Vagina (tissue), 2 donors: ENCODE data around the gene STH. TPM values are rescaled to one million over a fixed set of nuclear protein-coding genes. Genes with fewer than 3 reads are reported as not detected.

Experiments
- DNase-seq, 2 donors: peaks; one replicate each; pipeline ENCODE4 v3.0.0-alpha.2; 2017; ENCODE audit errors: extremely low spot score in 2 of 2
- H3K27ac ChIP-seq: fragments of 200-600 bp; sonication (generic); one replicate; pipeline ENCODE4 v1.5.1; 2019
- H3K27me3 ChIP-seq: fragments of 200-600 bp; sonication (generic); one replicate; pipeline ENCODE4 v1.5.1; 2019
- H3K36me3 ChIP-seq, 2 donors: fragments of 200-600 bp; sonication (generic); one replicate each; pipeline ENCODE4 v1.5.1; 2017 to 2019
- H3K4me1 ChIP-seq: fragments of 200-600 bp; sonication (generic); one replicate; pipeline ENCODE4 v1.5.1; 2019
- H3K4me3 ChIP-seq, 2 donors: fragments of 200-600 bp; sonication (generic); 1 replicate in 1 of 2; 2 replicates in 1 of 2; pipeline ENCODE4 v1.5.1; 2016 to 2019
- H3K9me3 ChIP-seq: fragments of 200-600 bp; sonication (generic); one replicate; pipeline ENCODE4 v1.5.1; 2019
- POLR2A ChIP-seq, 2 donors: fragments of 450-650 bp; IDR thresholded peaks; one replicate each; pipeline ENCODE4 v1.6.1; 2017; ENCODE audit warnings: antibody characterized with exemption in 2 of 2, mild to moderate bottlenecking in 2 of 2, moderate library complexity in 2 of 2
- POLR2AphosphoS5 ChIP-seq, 2 donors: sonication (generic); formaldehyde crosslinking; IDR thresholded peaks; one replicate each; pipeline ENCODE4 v1.9.0; 2017; ENCODE audit warnings: antibody characterized with exemption in 2 of 2, mild to moderate bottlenecking in 2 of 2, low read depth in 1 of 2; ENCODE audit not compliant: insufficient read depth in 1 of 2
- intact Hi-C: fragments of 100-400 bp; cut with DNase I; formaldehyde crosslinking; loops from one replicate; pipeline ENCODE4 v1.15.1; 2023
- total RNA-seq: library from RNA; depleted of rRNA; stranded (reverse); fragments of >200 nt; gene quantifications from one replicate; pipeline ENCODE4 v1.2.3, GENCODE V29; 2016
- TF ChIP-seq, protein P1 (sequence below), 3 experiments: fragments of 450-650 bp in 2 of 3; fragments of 200-600 bp in 1 of 3; sonication (generic) in 1 of 3; IDR thresholded peaks; one replicate each; pipeline ENCODE4 v1.5.1; 2017 to 2019; ENCODE audit warnings: antibody characterized with exemption in 3 of 3, mild to moderate bottlenecking in 2 of 3, moderate library complexity in 2 of 3

The STH gene
- total RNA-seq, 1 donor from 2014 or later, result not detected

DNA sequence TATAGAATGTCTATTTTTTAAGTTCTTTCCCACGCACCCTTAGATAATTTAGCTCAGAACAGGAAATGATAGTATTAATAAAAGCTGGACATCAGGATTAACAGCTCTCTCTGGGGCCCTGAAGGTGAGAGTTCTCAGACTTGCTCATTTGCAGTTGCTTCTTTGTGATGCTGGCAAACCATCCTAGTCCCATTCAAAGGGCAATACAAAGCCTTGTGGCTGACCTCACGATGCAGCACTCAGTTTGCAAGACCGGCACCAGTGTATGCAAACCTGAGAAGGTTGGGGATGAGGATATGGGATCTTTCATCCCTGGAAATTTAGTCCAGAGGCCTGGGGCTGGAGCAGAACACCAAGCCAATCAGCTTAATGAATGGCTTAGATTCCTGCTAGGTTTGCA, 29.3 kb downstream of the STH start:
- no peak for TF ChIP-seq POLR2AphosphoS5 (IDR thresholded peaks at IDR 0.05; ENCODE audit: insufficient read depth in 1 of 2, low read depth in 1 of 2)
- TF ChIP-seq POLR2A (IDR thresholded peaks at IDR 0.05), result no peak
- peaks cover 0 to 33% of the 10 kb centered on the region in 2 donors for H3K36me3 ChIP-seq
- no peaks in the 10 kb centered on the region for H3K9me3 ChIP-seq
- DNase-seq, result no peak
- intact Hi-C loops, result no loop called here
- no peaks in the 10 kb centered on the region for H3K27me3 ChIP-seq
- H3K4me3 ChIP-seq, result no peak overlapping the region
- no peaks in the 10 kb centered on the region for H3K4me1 ChIP-seq
- no peak overlapping the region for H3K27ac ChIP-seq

DNA sequence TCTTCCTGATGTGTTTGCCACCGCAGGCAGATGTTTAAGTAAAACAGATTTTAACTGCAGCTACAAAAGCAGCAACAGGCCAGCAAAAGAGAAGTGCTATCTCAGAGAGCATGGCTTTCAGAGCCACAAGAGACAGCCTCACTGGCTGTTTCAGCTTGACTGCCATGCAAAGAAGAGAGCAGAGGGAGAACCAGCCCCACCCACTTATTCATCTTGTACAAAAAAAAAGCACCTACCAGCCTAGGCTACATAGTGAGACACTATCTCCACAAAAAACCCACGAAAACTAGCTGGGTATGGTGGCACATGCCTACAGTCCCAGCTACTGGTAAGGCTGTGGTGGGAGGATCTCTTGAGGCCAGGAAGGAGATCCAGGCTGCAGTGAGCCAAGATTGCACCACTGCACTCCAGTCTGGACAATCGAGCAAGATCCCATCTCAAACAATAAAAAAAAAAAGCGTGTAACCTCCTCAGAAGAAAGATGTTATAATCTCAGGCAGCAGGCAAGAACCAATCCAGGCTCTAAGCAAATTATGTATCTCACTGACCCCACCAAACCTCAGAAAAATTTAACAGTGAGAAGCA, 30.0 kb downstream of the STH start:
- intact Hi-C loops, result no loop called here

DNA sequence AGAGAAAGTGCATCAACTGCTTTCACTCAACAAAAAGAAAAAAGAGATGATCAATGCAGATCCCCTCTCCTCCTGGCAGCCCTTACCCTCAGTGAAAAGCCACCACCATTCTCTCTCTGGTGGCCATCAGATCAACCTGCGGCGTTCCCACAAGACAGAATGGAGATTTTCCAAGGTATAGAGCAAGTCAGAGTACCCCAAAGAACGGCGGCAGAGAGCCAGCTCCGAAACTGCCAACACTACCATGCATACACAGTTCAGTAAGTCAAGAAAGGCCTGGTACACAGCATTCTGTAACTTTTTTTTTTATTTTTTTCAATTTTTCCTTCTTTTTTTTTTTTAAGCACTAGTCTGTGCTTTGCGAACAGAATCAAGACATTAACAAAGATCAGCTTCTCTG, 30.6 kb downstream of the STH start:
- peaks cover 0 to 44% of the 10 kb centered on the region in 2 donors for H3K36me3 ChIP-seq
- no peak overlapping the region for H3K4me3 ChIP-seq
- no peaks in the 10 kb centered on the region for H3K9me3 ChIP-seq
- no peaks in the 10 kb centered on the region for H3K27me3 ChIP-seq
- TF ChIP-seq POLR2AphosphoS5 (IDR thresholded peaks at IDR 0.05; ENCODE audit: insufficient read depth in 1 of 2, low read depth in 1 of 2) (no peak), POLR2A (IDR thresholded peaks at IDR 0.05) (no peak)
- TF ChIP-seq, protein P1, sequence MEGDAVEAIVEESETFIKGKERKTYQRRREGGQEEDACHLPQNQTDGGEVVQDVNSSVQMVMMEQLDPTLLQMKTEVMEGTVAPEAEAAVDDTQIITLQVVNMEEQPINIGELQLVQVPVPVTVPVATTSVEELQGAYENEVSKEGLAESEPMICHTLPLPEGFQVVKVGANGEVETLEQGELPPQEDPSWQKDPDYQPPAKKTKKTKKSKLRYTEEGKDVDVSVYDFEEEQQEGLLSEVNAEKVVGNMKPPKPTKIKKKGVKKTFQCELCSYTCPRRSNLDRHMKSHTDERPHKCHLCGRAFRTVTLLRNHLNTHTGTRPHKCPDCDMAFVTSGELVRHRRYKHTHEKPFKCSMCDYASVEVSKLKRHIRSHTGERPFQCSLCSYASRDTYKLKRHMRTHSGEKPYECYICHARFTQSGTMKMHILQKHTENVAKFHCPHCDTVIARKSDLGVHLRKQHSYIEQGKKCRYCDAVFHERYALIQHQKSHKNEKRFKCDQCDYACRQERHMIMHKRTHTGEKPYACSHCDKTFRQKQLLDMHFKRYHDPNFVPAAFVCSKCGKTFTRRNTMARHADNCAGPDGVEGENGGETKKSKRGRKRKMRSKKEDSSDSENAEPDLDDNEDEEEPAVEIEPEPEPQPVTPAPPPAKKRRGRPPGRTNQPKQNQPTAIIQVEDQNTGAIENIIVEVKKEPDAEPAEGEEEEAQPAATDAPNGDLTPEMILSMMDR (IDR thresholded peaks at IDR 0.05), result no peak
- H3K4me1 ChIP-seq, result no peaks in the 10 kb centered on the region
- intact Hi-C loops, result no loop called here
- H3K27ac ChIP-seq, result no peak overlapping the region
- no peak for DNase-seq

More for the DNA sequence above, 30.0 kb downstream of the STH start:
- H3K9me3 ChIP-seq, result no peaks in the 10 kb centered on the region
- no peak for TF ChIP-seq POLR2AphosphoS5 (IDR thresholded peaks at IDR 0.05; ENCODE audit: insufficient read depth in 1 of 2, low read depth in 1 of 2)
- TF ChIP-seq, protein P1 (IDR thresholded peaks at IDR 0.05), result no peak
- no peak for TF ChIP-seq POLR2A (IDR thresholded peaks at IDR 0.05)
- H3K4me1 ChIP-seq, result no peaks in the 10 kb centered on the region
- no peak overlapping the region for H3K4me3 ChIP-seq
- H3K36me3 ChIP-seq, result peaks cover 0 to 40% of the 10 kb centered on the region in 2 donors
- DNase-seq, result no peak
- no peak overlapping the region for H3K27ac ChIP-seq
- no peaks in the 10 kb centered on the region for H3K27me3 ChIP-seq

DNA sequence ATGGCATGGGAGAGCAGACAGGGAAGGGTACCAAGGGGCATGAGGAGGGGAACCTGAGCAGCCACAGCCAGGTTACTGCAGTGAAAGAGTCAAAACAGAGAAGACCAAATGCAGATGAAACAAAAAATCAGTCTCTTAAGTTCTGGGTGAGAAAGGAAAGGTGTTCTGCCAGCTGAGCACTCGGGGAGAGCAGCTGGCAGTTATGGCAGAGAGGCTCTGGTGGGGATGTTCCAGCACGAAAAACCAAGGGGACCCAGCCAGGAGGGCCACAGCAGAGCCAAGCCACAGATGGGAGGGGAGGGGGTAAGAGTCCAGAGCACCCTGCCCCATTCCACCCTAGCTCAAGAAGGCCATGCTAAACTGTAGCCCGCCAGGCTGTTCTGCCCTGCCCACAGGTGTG, 31.7 kb downstream of the STH start:
- Histone ChIP-seq H3K9me3 (no peaks in the 10 kb centered on the region), H3K27me3 (no peaks in the 10 kb centered on the region), H3K4me1 (no peaks in the 10 kb centered on the region), H3K4me3 (no peak overlapping the region), H3K27ac (no peak overlapping the region), H3K36me3 (peaks cover 0 to 52% of the 10 kb centered on the region in 2 donors)
- TF ChIP-seq POLR2AphosphoS5 (IDR thresholded peaks at IDR 0.05; ENCODE audit: insufficient read depth in 1 of 2, low read depth in 1 of 2) (no peak), POLR2A (IDR thresholded peaks at IDR 0.05) (no peak)
- TF ChIP-seq, protein P1 (IDR thresholded peaks at IDR 0.05), result no peak
- no peak for DNase-seq
- intact Hi-C loops, result no loop called here

DNA sequence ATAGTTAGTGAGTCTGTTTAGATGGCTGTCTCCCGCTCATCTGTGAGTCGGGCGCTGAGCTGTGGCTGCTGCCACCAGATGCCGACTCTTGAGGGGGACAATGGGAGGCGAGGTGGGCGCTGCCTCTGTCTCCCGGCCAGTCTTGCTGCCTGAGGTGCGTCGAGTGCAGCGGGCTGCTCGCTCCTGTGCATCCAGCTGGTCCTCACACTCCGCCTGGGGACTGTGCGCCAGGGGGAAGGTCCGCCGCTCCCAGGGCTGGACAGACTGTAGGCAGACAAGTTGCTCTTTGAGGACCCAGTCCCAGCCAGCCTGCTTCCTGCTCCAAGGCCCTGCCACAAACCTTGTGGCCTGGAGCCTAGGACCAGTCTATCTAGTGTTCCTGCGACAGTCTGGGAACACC, 32.4 kb downstream of the STH start:
- peaks cover 0 to 58% of the 10 kb centered on the region in 2 donors for H3K36me3 ChIP-seq
- DNase-seq, result no peak
- intact Hi-C loops, result no loop called here
- no peaks in the 10 kb centered on the region for H3K9me3 ChIP-seq
- H3K27ac ChIP-seq, result no peak overlapping the region
- TF ChIP-seq, protein P1 (IDR thresholded peaks at IDR 0.05), result no peak
- TF ChIP-seq POLR2A (IDR thresholded peaks at IDR 0.05), result no peak
- no peak for TF ChIP-seq POLR2AphosphoS5 (IDR thresholded peaks at IDR 0.05; ENCODE audit: insufficient read depth in 1 of 2, low read depth in 1 of 2)
- H3K4me3 ChIP-seq, result no peak overlapping the region
- no peaks in the 10 kb centered on the region for H3K4me1 ChIP-seq
- no peaks in the 10 kb centered on the region for H3K27me3 ChIP-seq
